ENCODE measurements around the gene SIGLEC11.
"Not testable (repeated sequence)": the region's sequence is repeated elsewhere in the genome, so short reads cannot be mapped to it uniquely, and the experiment has no call there.

Gene SIGLEC11

GRCh38 chr19:49951806-49952478 lies 9.0 kb downstream of the SIGLEC11 start:
- DNase-seq (ENCODE audit: low read depth in 3 of 3) = no peak

GRCh38 chr19:49950956-49951526 lies 9.9 kb downstream of the SIGLEC11 start:
- DNase-seq (ENCODE audit: low read depth in 3 of 3) = no peak

GRCh38 chr19:49950590-49950948 lies 10.4 kb downstream of the SIGLEC11 start:
- no peak for DNase-seq (ENCODE audit: low read depth in 3 of 3)

- DNase-seq (ENCODE audit: low read depth in 3 of 3) = no peak
Observed at GRCh38 chr19:49949742-49950589, 11.0 kb downstream of the SIGLEC11 start.

- DNase-seq (ENCODE audit: low read depth in 3 of 3) = no peak
Observed at GRCh38 chr19:49946415-49946814, 14.6 kb downstream of the SIGLEC11 start.

GRCh38 chr19:49944567-49944966 lies 16.4 kb downstream of the SIGLEC11 start:
- not testable (repeated sequence) for DNase-seq (ENCODE audit: low read depth in 3 of 3)

GRCh38 chr19:49940482-49940791 lies 20.5 kb downstream of the SIGLEC11 start:
- DNase-seq (ENCODE audit: low read depth in 3 of 3) = no peak

GRCh38 chr19:49939721-49940481 lies 21.1 kb downstream of the SIGLEC11 start:
- no peak for DNase-seq (ENCODE audit: low read depth in 3 of 3)

GRCh38 chr19:49938662-49939061 lies 22.3 kb downstream of the SIGLEC11 start:
- no peak for DNase-seq (ENCODE audit: low read depth in 3 of 3)

- DNase-seq (ENCODE audit: low read depth in 3 of 3) = peak; percentile 60 to 75 (median 68)
Observed at GRCh38 chr19:49937750-49938381, 23.1 kb downstream of the SIGLEC11 start.

GRCh38 chr19:49936549-49936948 lies 24.4 kb downstream of the SIGLEC11 start:
- no peak for DNase-seq (ENCODE audit: low read depth in 3 of 3)

GRCh38 chr19:49933643-49934042 lies 27.3 kb downstream of the SIGLEC11 start:
- DNase-seq (ENCODE audit: low read depth in 3 of 3) = no peak

- peak in 1 of 3 experiments; percentile 35 for DNase-seq (ENCODE audit: low read depth in 3 of 3)
Observed at GRCh38 chr19:49932731-49933131, 28.2 kb downstream of the SIGLEC11 start.

- no peak for DNase-seq (ENCODE audit: low read depth in 3 of 3)
Observed at GRCh38 chr19:49932041-49932451, 28.9 kb downstream of the SIGLEC11 start.

- no peak for DNase-seq (ENCODE audit: low read depth in 3 of 3)
Observed at GRCh38 chr19:49931293-49932040, 29.5 kb downstream of the SIGLEC11 start.

GRCh38 chr19:49930483-49931011 lies 30.4 kb downstream of the SIGLEC11 start:
- DNase-seq (ENCODE audit: low read depth in 3 of 3) = no peak

GRCh38 chr19:49929611-49930482 lies 31.1 kb downstream of the SIGLEC11 start:
- peak; percentile 82 to 90 (median 89) for DNase-seq (ENCODE audit: low read depth in 3 of 3)

GRCh38 chr19:49929121-49929610 lies 31.8 kb downstream of the SIGLEC11 start, which contains the start of the genes ATF5 and NUP62:
Gene ATF5 (plus strand): TSS chr19:49929205. CDS start chr19:49930851, 1,646 bp downstream.
Gene NUP62 (minus strand): TSS chr19:49929504. CDS start chr19:49909807, 19,697 bp downstream.
- peak; percentile 83 to 92 (median 89) for DNase-seq (ENCODE audit: low read depth in 3 of 3)
